SK-N-MC (cell line): ENCODE results near the gene RPA3.

Experiments used
- DNase-seq: peaks from one replicate; pipeline ENCODE4 v3.0.0-alpha.2; 2011; ENCODE audit warnings: low read depth, low spot score
- H3K27ac ChIP-seq: fragments of 200-600 bp; sonication (generic); 2 replicates; pipeline ENCODE4 v1.5.1; 2016; ENCODE audit warnings: mixed run types
- H3K36me3 ChIP-seq: fragments of 200-600 bp; sonication (generic); 2 replicates; pipeline ENCODE4 v1.6.1; 2017; ENCODE audit warnings: antibody characterized with exemption, low read length, mixed read lengths; ENCODE audit not compliant: insufficient read depth
- H3K4me3 ChIP-seq: fragments of 200-600 bp; sonication (generic); 2 replicates; pipeline ENCODE4 v1.5.1; 2016
- H3K9ac ChIP-seq: fragments of 200-600 bp; sonication (generic); 2 replicates; pipeline ENCODE4 v1.8.0; 2017; ENCODE audit warnings: mixed run types, mixed read lengths; ENCODE audit not compliant: insufficient read length
- H3K9me3 ChIP-seq: fragments of 200-600 bp; sonication (generic); 2 replicates; pipeline ENCODE4 v1.6.1; 2017; ENCODE audit warnings: low read depth, mild to moderate bottlenecking, antibody characterized with exemption, low read length, moderate library complexity, mixed read lengths
- EZH2 ChIP-seq: fragments of 200-600 bp; sonication (generic); IDR thresholded peaks from one replicate; pipeline ENCODE4 v1.6.1; 2017; ENCODE audit warnings: antibody characterized with exemption
- FOXP2 ChIP-seq: optimal IDR thresholded peaks from 2 replicates; pipeline ENCODE3; 2011; ENCODE audit warnings: mild to moderate bottlenecking, moderate library complexity; ENCODE audit not compliant: insufficient read depth; ENCODE audit errors: extremely low read length, control extremely low read depth
- POLR2AphosphoS5 ChIP-seq: IDR thresholded peaks from 2 replicates; pipeline ENCODE4 v1.6.1; 2012; ENCODE audit warnings: mild to moderate bottlenecking, low read depth, low read length, borderline replicate concordance

The RPA3 gene

DNA sequence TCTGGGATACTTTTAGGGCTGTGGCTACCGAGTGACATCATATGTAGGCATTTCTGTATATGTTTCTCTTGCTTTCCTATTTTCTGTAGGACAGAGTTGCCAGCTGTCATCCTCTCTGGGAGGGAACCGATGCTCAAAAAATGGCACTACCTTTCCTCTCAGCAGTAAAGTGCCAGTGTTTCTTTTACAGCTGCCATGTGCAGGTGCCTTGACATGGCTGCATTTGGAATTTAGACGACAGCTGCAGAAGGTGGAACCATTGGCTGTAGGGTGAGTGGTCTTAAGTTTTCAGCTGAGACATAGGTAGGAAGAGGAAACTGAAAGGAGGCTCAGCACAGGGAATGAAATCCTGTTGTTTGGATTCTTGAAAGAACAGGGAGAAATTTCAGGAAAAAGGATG lies 20.2 kb upstream of the RPA3 start:
- TF ChIP-seq POLR2AphosphoS5 (no peak), EZH2 (no peak), FOXP2 (no peak)
- no peak for DNase-seq
- Histone ChIP-seq H3K27ac (no peak overlapping the region), H3K4me3 (no peak overlapping the region), H3K9me3 (no peaks in the 10 kb centered on the region), H3K36me3 (no peaks in the 10 kb centered on the region), H3K9ac (no peak overlapping the region)

DNA sequence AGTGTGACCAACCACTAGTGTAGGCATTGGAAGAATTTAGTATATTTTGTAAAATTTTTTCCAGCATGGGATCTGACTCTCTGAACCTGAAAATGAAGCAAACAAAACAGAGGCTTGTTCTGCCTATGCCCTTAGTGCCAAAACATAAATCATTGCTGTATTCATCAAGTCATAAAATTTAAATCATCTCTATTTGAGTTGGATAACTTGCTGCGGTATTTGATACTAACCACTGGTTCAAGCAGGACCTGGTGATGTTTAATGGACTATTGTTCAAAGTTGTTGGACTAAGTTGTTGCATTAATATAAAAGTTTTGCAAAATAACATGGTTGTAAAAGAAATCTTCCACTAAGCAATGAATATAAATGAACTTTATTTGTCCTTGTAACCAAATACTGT lies 19.8 kb upstream of the RPA3 start:
- Histone ChIP-seq H3K36me3 (no peaks in the 10 kb centered on the region), H3K9ac (no peak overlapping the region), H3K4me3 (no peak overlapping the region), H3K27ac (no peak overlapping the region), H3K9me3 (no peaks in the 10 kb centered on the region)
- TF ChIP-seq POLR2AphosphoS5 (no peak), FOXP2 (no peak), EZH2 (no peak)
- DNase-seq = no peak

DNA sequence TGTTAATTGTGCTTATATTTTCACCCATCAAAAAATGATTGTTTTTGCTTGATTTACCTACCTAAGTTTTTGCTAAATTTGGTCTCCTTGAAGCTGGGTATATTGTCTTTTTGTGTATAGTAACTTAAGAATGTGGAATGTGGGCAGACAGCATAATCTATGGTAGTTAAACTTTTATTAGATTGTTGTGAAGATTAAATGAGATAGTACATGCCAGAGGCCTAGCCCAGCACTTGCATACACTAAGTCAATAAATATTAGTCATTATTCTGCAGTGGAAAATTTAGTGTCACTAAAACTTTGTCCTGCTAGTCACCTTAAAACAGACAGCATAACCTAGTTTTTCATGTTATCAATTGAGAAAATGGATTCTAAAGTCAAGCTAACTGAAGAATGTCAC lies 19.3 kb upstream of the RPA3 start:
- TF ChIP-seq EZH2 (no peak), FOXP2 (no peak), POLR2AphosphoS5 (no peak)
- no peak for DNase-seq
- H3K9me3 ChIP-seq = no peaks in the 10 kb centered on the region
- no peak overlapping the region for H3K27ac ChIP-seq
- no peak overlapping the region for H3K4me3 ChIP-seq
- H3K36me3 ChIP-seq = no peaks in the 10 kb centered on the region
- H3K9ac ChIP-seq = no peak overlapping the region

DNA sequence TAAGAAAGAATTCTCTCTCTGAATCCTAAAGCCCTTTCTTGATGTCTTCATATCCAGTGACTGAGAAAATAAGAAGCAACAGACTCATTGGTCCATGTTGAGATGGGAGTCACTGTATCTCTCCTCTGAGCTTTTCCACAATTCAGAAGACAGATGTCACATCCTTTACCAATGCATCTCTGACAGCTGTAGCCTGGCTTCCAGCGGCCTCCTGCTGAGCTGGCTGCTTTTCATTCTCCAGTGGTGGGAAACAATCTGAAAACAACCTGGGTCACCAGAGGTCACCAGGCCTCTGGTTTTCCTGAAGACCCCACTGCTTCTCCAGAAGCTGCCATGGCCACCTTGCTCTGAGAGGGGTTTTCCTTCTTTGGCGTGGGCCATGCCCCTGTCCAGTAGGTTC lies 18.3 kb upstream of the RPA3 start:
- Histone ChIP-seq H3K4me3 (no peak overlapping the region), H3K9ac (no peak overlapping the region), H3K9me3 (no peaks in the 10 kb centered on the region), H3K27ac (no peak overlapping the region), H3K36me3 (no peaks in the 10 kb centered on the region)
- TF ChIP-seq EZH2 (no peak), POLR2AphosphoS5 (no peak), FOXP2 (no peak)
- no peak for DNase-seq

DNA sequence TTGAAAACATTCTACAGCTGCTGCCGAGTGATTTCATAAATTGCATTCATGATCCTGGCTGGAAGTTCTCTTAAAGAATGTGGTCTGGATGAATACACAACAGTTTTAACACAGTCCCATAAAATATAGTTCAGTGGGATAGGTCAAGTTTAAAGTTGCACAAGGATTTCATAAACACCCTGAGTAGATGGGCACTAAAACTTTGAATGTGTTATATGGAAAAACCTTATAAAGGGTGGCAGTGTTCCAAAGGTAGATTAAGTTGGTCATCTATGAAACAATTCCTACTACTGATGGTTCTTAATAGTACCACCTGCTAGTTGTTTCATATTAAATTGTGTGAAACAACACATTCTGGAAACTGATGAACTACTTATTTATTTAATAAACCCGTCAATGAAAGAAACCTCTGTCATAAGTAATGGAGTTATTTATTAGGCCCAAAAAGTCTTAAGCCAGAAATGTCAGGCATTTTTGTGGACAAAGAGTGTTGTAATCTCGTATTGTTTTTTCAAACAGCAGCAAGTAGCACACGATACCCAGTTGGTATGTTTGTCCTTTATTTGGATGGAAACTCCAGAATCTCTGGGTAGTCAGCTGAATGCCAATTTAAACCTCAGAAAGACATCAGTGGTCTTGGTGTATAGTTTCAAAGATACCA lies 14.3 kb upstream of the RPA3 start:
- Histone ChIP-seq H3K27ac (no peak overlapping the region), H3K9ac (no peak overlapping the region), H3K36me3 (no peaks in the 10 kb centered on the region), H3K9me3 (no peaks in the 10 kb centered on the region), H3K4me3 (no peak overlapping the region)
- no peak for DNase-seq
- TF ChIP-seq POLR2AphosphoS5 (no peak), FOXP2 (no peak), EZH2 (no peak)

DNA sequence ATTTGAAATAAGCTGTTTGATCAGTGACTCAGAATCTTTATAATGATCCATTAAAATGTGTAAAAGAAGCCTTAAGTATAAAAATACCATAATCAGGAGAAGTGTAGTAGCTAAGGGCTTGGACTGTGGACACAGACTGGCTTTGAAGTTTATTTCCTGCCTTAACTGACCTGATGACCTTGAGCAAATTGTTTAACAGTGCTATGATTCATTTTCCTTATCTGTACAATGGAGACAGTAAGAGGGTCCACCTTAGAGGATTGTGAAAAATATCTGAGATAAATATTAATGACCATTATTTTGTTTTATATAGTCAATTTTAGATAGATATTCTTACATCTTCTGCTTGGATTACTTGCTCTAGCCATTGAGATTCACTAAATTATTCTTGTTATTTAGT lies 13.3 kb upstream of the RPA3 start:
- TF ChIP-seq POLR2AphosphoS5 (no peak), EZH2 (no peak), FOXP2 (no peak)
- Histone ChIP-seq H3K4me3 (no peak overlapping the region), H3K9me3 (no peaks in the 10 kb centered on the region), H3K36me3 (no peaks in the 10 kb centered on the region), H3K9ac (no peak overlapping the region), H3K27ac (no peak overlapping the region)
- no peak for DNase-seq

DNA sequence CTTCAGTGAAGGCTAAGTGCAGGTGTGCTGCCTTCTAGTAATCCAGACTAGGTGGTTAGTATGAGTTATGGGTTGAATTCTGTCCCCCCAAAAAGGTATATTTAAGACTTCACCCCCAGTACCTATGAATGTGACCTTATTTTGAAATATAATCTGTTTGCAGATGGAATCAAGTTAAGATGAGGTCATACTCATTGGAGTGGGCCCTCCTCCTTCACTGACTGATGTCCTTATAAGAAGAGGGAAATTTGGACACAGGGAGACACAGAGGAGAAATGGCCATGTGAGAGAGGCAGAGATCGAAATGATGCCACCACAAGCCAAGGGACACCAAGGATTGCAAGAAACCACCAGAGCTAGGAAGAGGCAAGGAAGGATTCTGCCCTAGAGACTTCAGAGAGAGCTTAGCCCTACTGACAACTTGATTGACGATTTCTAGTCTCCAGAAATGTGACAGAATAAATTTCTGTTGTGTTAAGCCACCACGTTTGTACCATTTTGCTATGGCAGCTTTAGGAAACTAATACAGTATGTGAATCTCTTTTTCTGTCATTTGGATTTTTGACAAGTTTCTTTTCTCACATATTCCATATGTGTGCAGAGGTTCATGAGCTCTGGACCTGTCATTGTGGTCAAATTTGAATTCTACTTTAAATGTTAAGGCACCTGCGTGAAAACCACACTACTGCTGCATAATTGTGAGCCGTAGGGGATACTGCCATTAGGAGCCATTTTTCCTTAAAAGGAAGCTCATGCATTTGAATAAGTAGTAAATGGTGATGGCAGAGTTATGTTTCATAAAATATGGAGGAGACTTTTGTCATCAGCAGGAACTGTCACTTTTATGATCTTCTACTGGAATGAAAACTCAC lies 2.6 kb upstream of the RPA3 start:
- Histone ChIP-seq H3K9me3 (no peaks in the 10 kb centered on the region), H3K4me3 (no peak overlapping the region), H3K9ac (no peak overlapping the region), H3K36me3 (no peaks in the 10 kb centered on the region), H3K27ac (no peak overlapping the region)
- no peak for TF ChIP-seq EZH2
- TF ChIP-seq POLR2AphosphoS5 = no peak
- TF ChIP-seq FOXP2 = no peak
- DNase-seq = no peak

DNA sequence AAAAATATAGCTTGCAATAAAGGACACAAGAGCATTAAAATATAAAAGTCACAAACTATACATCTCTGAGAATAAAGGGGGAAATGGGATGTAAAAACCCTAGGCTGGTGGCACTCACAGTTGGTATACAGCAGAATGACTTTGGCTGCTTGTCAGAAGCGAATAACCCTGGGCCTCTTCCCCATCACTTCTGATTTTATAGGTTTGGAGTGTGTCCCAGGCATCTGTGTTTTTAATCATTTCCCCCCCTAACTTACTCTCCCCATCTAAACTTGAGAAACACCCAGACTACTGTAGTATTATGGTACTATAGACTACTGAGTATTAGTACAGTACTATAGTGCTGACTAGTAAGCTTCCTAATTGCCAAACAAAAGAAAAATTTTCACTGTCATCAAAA lies 1.8 kb upstream of the RPA3 start:
- no peak overlapping the region for H3K27ac ChIP-seq
- H3K9me3 ChIP-seq = no peaks in the 10 kb centered on the region
- no peak for DNase-seq
- no peak for TF ChIP-seq FOXP2
- no peak for TF ChIP-seq POLR2AphosphoS5
- TF ChIP-seq EZH2 = no peak
- H3K4me3 ChIP-seq = no peak overlapping the region
- H3K9ac ChIP-seq = no peak overlapping the region
- H3K36me3 ChIP-seq = no peaks in the 10 kb centered on the region
